ENCODE results near the gene SLC41A3.

The SLC41A3 gene

DNA sequence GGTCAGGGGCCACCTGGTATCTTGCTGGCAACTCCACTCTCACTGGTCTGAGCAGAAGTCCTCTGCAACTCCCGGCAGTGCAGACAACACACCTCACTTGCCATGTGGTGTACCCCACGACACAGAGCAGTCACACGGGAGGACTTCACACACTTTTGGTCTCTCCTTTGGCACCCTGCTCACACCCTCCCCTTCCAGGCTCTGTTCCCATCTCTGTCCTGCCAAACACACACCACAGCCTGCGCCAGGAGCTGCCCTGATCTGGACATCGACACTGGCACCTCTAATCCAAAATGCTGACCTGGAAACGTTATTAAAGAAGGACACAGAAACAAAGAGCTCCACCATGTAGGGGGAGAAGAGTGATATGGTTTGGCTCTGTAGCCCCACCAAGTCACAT, 57.2 kb downstream of the SLC41A3 start:
- DNase-seq, result no peak

DNA sequence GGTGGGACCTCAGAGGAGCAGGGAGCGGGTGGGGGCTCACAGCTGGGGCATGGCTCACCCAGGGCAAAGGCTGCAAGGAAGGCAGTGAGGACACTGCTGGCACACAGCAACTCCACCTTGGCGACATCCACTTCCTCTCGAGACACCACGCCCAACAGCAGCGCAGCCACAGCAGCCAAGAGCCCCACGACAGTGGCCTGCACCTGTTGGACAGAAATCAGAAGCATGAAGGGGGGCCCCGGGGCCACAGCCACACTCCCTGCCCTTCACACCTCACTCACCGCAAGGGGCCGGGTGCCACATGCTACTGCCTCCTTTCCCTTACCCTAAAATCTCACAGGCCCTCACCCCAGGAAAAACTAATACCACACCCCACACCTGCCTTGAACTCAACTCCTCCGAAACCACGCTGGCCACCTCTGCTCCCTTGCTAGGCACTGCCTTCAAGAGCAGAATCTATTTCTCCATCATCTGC, 57.6 kb downstream of the SLC41A3 start:
- TF ChIP-seq, protein P1, sequence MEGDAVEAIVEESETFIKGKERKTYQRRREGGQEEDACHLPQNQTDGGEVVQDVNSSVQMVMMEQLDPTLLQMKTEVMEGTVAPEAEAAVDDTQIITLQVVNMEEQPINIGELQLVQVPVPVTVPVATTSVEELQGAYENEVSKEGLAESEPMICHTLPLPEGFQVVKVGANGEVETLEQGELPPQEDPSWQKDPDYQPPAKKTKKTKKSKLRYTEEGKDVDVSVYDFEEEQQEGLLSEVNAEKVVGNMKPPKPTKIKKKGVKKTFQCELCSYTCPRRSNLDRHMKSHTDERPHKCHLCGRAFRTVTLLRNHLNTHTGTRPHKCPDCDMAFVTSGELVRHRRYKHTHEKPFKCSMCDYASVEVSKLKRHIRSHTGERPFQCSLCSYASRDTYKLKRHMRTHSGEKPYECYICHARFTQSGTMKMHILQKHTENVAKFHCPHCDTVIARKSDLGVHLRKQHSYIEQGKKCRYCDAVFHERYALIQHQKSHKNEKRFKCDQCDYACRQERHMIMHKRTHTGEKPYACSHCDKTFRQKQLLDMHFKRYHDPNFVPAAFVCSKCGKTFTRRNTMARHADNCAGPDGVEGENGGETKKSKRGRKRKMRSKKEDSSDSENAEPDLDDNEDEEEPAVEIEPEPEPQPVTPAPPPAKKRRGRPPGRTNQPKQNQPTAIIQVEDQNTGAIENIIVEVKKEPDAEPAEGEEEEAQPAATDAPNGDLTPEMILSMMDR (IDR thresholded peaks at IDR 0.05; ENCODE audit: low read depth, low read length), result no peak
- H3K27me3 ChIP-seq, result no peaks in the 10 kb centered on the region
- H3K9me3 ChIP-seq, result no peaks in the 10 kb centered on the region
- DNase-seq, result no peak
- no peaks in the 10 kb centered on the region for H3K4me1 ChIP-seq
- H3K4me3 ChIP-seq (ENCODE audit: low read depth, low read length), result no peak overlapping the region
- no peaks in the 10 kb centered on the region for H3K36me3 ChIP-seq

More for the DNA sequence above, 57.2 kb downstream of the SLC41A3 start:
- H3K36me3 ChIP-seq, result no peaks in the 10 kb centered on the region
- H3K4me1 ChIP-seq, result no peaks in the 10 kb centered on the region
- TF ChIP-seq, protein P1 (IDR thresholded peaks at IDR 0.05; ENCODE audit: low read depth, low read length), result no peak
- no peaks in the 10 kb centered on the region for H3K27me3 ChIP-seq
- H3K4me3 ChIP-seq (ENCODE audit: low read depth, low read length), result no peak overlapping the region
- no peaks in the 10 kb centered on the region for H3K9me3 ChIP-seq

DNA sequence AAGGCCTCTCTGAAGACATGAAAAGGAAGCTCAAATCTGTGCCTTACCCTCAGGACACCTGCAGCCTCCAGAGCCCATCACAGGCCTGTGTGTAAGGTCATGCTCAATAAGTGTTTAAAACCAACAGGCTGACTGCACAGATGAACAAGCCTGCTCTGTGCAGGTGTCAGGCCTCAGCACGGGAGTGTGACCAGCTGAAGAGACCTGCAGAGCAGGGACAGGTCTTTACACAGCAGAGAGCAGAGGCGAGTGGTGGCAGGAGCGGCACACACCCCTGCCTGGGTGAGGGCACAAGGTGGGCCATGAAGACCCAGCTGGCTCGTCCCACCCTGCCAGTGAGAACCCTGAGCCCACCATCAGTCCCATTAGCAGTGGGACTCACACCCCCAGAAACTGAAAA, 58.1 kb downstream of the SLC41A3 start:
- H3K9me3 ChIP-seq, result no peaks in the 10 kb centered on the region
- TF ChIP-seq, protein P1 (IDR thresholded peaks at IDR 0.05; ENCODE audit: low read depth, low read length), result no peak
- H3K36me3 ChIP-seq, result no peaks in the 10 kb centered on the region
- DNase-seq, result no peak
- no peaks in the 10 kb centered on the region for H3K27me3 ChIP-seq
- H3K4me1 ChIP-seq, result no peaks in the 10 kb centered on the region
- no peak overlapping the region for H3K4me3 ChIP-seq (ENCODE audit: low read depth, low read length)

DNA sequence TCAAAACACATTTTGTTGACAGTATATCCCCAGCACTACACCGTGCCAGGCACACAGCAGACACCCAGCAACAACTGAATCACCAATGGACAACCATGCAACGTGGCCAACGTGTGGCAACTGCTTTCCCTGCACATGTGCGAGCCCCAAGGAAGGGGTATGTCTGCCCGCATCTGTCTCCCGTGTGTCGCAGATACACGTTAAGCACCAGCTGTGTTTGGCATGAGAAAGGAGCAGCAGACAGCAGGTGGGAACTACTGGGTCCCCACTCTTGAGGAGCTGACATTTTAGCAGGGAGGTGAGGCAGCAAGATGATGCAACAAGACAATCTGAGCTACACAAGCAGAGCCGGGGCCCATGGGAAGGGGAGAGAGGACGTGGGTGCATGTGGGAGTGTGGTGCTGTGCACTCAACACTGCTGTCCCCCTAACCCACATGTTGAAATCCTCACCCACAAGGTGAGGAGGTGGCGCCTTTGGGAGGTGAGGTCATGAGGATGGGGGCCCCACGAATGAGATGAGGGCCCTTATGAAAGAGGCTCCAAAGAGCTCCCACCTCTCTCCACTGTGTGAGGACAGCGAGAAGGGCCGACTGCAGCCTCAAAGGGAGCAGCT, 58.7 kb downstream of the SLC41A3 start:
- no peaks in the 10 kb centered on the region for H3K4me1 ChIP-seq
- DNase-seq, result no peak
- TF ChIP-seq, protein P1 (IDR thresholded peaks at IDR 0.05; ENCODE audit: low read depth, low read length), result no peak
- no peak overlapping the region for H3K4me3 ChIP-seq (ENCODE audit: low read depth, low read length)
- H3K27me3 ChIP-seq, result no peaks in the 10 kb centered on the region
- no peaks in the 10 kb centered on the region for H3K9me3 ChIP-seq
- no peaks in the 10 kb centered on the region for H3K36me3 ChIP-seq

DNA sequence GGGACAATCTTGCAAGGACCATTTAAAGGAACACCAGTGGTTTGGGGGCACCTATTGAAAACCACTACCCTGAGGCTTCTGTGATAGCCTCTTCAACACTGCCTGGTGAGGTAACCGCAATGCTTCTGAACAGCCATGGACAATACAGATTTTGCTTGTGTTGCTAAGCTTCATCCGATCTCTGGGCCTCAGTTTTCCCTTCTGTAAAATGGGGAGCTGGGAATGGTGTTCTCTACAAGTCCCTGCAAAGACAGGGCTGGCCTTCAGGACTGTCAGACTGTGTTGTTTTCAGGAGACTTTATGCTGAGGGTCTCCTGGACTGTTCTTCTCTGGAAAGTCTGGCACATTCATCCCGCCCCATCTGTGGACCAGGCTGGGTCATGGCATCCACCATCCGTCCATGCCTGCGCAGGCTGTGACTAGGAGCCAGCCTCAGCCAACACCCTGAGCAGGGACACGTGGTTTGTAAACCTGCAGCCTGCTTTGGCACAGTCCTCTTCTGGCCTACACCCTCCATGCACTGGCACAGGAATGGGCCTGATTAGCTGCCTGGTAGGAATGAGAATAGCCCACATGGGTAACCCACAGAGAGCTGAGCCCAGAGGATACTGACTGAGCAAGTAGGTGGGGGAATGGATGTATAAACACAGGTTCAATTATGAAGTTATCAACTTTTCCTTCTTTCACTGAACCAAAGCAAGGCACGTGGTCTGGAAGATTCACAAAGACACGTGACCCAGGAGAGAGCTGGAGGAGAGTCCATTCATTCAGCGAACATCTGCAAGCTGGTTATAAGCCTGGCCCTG, 59.7 kb downstream of the SLC41A3 start:
- TF ChIP-seq, protein P1 (IDR thresholded peaks at IDR 0.05; ENCODE audit: low read depth, low read length), result no peak
- Histone ChIP-seq H3K9me3 (no peaks in the 10 kb centered on the region), H3K4me1 (no peaks in the 10 kb centered on the region), H3K4me3 (ENCODE audit: low read depth, low read length) (no peak overlapping the region), H3K36me3 (no peaks in the 10 kb centered on the region), H3K27me3 (no peaks in the 10 kb centered on the region)
- no peak for DNase-seq

DNA sequence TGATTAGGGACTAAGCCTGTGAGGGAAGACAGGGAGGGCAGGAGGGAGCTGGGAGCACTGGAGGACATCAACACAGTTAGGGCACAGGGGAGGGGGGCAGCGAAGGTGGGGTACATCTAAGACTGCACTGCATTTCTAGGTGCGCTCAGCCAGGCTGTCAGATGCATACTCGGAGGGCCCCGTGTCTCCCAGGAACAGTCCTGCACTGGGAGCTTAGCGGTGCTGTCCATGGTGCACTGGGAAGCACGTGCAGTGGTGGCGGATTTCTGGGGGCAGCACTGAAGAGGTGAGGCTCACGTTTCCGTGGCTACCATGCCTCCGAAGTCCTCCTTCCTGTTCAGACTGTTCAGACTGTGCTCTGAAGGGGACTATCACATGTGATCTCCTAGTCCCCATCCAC, 60.5 kb downstream of the SLC41A3 start:
- no peak for DNase-seq
- Histone ChIP-seq H3K27me3 (no peaks in the 10 kb centered on the region), H3K4me1 (no peaks in the 10 kb centered on the region), H3K9me3 (no peaks in the 10 kb centered on the region), H3K4me3 (ENCODE audit: low read depth, low read length) (no peak overlapping the region), H3K36me3 (no peaks in the 10 kb centered on the region)
- TF ChIP-seq, protein P1 (IDR thresholded peaks at IDR 0.05; ENCODE audit: low read depth, low read length), result no peak
